Uterus (tissue), 4 donors: ENCODE data around the gene PRKCD. TPM values are rescaled to one million over a fixed set of nuclear protein-coding genes. Genes with fewer than 3 reads are reported as not detected.

Source experiments
- DNase-seq, 2 donors: peaks; one replicate each; pipeline ENCODE4 v3.0.0-alpha.2; 2019 to 2020
- H3K27ac ChIP-seq, 2 donors: fragments of 200-600 bp; sonication (generic); 1 replicate in 1 of 2; 2 replicates in 1 of 2; pipeline ENCODE4 v1.5.1; 2016 to 2018
- H3K27me3 ChIP-seq, 2 donors: fragments of 200-600 bp; sonication (generic); one replicate each; pipeline ENCODE4 v1.5.1; 2018 to 2019; ENCODE audit warnings: control low read depth in 1 of 2
- H3K36me3 ChIP-seq, 2 donors: fragments of 200-600 bp; sonication (generic); one replicate each; pipeline ENCODE4 v1.5.1; 2019; ENCODE audit warnings: control low read depth in 1 of 2
- H3K4me1 ChIP-seq, 2 donors: fragments of 200-600 bp; sonication (generic); one replicate each; pipeline ENCODE4 v1.5.1; 2018 to 2019; ENCODE audit warnings: control low read depth in 1 of 2
- H3K4me3 ChIP-seq, 2 donors: fragments of 200-600 bp; sonication (generic); 1 replicate in 1 of 2; 2 replicates in 1 of 2; pipeline ENCODE4 v1.5.1; 2018 to 2019; ENCODE audit warnings: mild to moderate bottlenecking in 1 of 2
- H3K9me3 ChIP-seq, 2 donors: fragments of 200-600 bp; sonication (generic); one replicate each; pipeline ENCODE4 v1.5.1; 2019; ENCODE audit warnings: control low read depth in 1 of 2
- CTCF ChIP-seq, 4 experiments: fragments of 200-600 bp in 2 of 4; fragments of 450-650 bp in 2 of 4; sonication (generic) in 2 of 4; IDR thresholded peaks; one replicate each; pipeline ENCODE4 v1.5.1; 2016 to 2019; ENCODE audit warnings: antibody characterized with exemption in 4 of 4, mild to moderate bottlenecking in 2 of 4, moderate library complexity in 1 of 4
- POLR2A ChIP-seq, 2 donors: fragments of 450-650 bp; IDR thresholded peaks; one replicate each; pipeline ENCODE4 v1.6.1; 2016; ENCODE audit warnings: antibody characterized with exemption in 2 of 2, mild to moderate bottlenecking in 1 of 2, moderate library complexity in 1 of 2
- intact Hi-C: fragments of 100-400 bp; cut with DNase I; formaldehyde crosslinking; loops from one replicate; pipeline ENCODE4 v1.15.1; 2023; ENCODE audit warnings: low total_unique reads
- total RNA-seq, 4 donors: library from RNA; depleted of rRNA in 3 of 4; stranded (reverse); fragments of >200 nt in 3 of 4; gene quantifications; one replicate each; pipeline versions ENCODE4 v1.1.0 to v1.2.4, GENCODE V29; 2014 to 2023
- donor health status: DM: yes; HTN: yes; CAD: no.

The PRKCD gene
- total RNA-seq, 4 donors from 2014 or later: under 0.01 to 16.8 (median 12.6) TPM

- H3K9me3 ChIP-seq: no peaks in the 10 kb centered on the region
- H3K27ac ChIP-seq: no peak overlapping the region
- H3K36me3 ChIP-seq: no peaks in the 10 kb centered on the region
- no peak for TF ChIP-seq CTCF (IDR thresholded peaks at IDR 0.05)
- TF ChIP-seq POLR2A (IDR thresholded peaks at IDR 0.05): no peak
- no peak for DNase-seq
- no peaks in the 10 kb centered on the region for H3K27me3 ChIP-seq
- no peaks in the 10 kb centered on the region for H3K4me1 ChIP-seq
- no peak overlapping the region for H3K4me3 ChIP-seq
- intact Hi-C loops: no loop called here
These were observed 23.7 kb downstream of the PRKCD start for GRCh38 chr3:53184701-53185100.

DNA sequence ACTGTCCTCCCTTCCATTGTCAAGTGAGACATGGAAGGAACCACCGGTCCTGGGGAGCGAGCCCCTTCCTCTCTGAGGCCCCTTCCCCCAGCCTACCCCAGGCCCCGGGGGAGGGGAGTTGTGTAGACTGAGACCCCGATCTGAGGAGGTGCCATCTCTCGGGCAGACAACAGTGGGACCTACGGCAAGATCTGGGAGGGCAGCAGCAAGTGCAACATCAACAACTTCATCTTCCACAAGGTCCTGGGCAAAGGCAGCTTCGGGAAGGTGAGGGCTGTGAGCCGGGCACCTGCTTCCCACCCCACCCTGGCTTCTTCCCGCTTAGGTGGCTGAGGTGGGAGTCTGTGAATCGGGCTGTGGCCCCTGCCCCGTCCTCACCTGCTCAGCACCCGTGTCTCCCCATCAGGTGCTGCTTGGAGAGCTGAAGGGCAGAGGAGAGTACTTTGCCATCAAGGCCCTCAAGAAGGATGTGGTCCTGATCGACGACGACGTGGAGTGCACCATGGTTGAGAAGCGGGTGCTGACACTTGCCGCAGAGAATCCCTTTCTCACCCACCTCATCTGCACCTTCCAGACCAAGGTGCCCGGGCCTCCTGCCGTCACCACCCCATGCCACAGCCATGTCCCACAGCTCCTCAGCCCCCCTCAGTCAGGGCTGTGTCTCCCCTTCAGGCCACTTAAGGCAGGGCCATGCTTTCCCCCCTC, 24.9 kb downstream of the PRKCD start:
- DNase-seq: no peak
- Histone ChIP-seq H3K4me1 (no peaks in the 10 kb centered on the region), H3K9me3 (no peaks in the 10 kb centered on the region), H3K27ac (no peak overlapping the region), H3K4me3 (no peak overlapping the region), H3K27me3 (no peaks in the 10 kb centered on the region), H3K36me3 (no peaks in the 10 kb centered on the region)
- TF ChIP-seq POLR2A (IDR thresholded peaks at IDR 0.05) (no peak), CTCF (IDR thresholded peaks at IDR 0.05) (no peak)
- intact Hi-C loops: no loop called here

- no peak overlapping the region for H3K27ac ChIP-seq
- intact Hi-C loops: no loop called here
- no peaks in the 10 kb centered on the region for H3K4me1 ChIP-seq
- H3K9me3 ChIP-seq: no peaks in the 10 kb centered on the region
- no peaks in the 10 kb centered on the region for H3K36me3 ChIP-seq
- no peak for TF ChIP-seq CTCF (IDR thresholded peaks at IDR 0.05)
- no peak for TF ChIP-seq POLR2A (IDR thresholded peaks at IDR 0.05)
- no peaks in the 10 kb centered on the region for H3K27me3 ChIP-seq
- H3K4me3 ChIP-seq: no peak overlapping the region
- DNase-seq: no peak
These were observed 25.7 kb downstream of the PRKCD start for GRCh38 chr3:53186726-53187125.

DNA sequence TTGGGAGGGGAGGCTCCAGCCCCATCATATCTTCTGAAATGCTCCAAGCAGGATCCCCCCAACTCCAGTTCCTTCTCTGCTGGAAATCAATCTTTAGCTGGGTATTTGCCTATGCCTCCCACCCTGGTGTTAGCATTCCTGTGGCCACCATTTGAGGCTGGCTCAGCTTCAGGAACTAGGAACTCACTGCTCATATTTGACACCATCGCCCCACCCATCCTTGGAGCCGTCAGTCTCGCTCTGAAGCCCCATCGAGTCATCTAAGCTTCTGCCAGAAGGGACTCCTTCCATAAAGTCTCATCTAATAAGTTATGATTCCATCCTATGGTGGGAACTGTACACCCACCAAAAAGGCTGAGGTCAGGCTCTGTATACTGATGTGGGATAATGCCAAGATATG, 26.4 kb downstream of the PRKCD start:
- TF ChIP-seq POLR2A (IDR thresholded peaks at IDR 0.05): no peak
- no peak for TF ChIP-seq CTCF (IDR thresholded peaks at IDR 0.05)
- no peaks in the 10 kb centered on the region for H3K9me3 ChIP-seq
- intact Hi-C loops: no loop called here
- no peaks in the 10 kb centered on the region for H3K27me3 ChIP-seq
- H3K27ac ChIP-seq: no peak overlapping the region
- no peaks in the 10 kb centered on the region for H3K4me1 ChIP-seq
- H3K4me3 ChIP-seq: no peak overlapping the region
- no peaks in the 10 kb centered on the region for H3K36me3 ChIP-seq
- DNase-seq: no peak

- no peak for DNase-seq
- no peak overlapping the region for H3K4me3 ChIP-seq
- H3K4me1 ChIP-seq: no peaks in the 10 kb centered on the region
- H3K36me3 ChIP-seq: no peaks in the 10 kb centered on the region
- H3K27me3 ChIP-seq: no peaks in the 10 kb centered on the region
- TF ChIP-seq POLR2A (IDR thresholded peaks at IDR 0.05) (no peak), CTCF (IDR thresholded peaks at IDR 0.05) (no peak)
- no peaks in the 10 kb centered on the region for H3K9me3 ChIP-seq
- no peak overlapping the region for H3K27ac ChIP-seq
- intact Hi-C loops: no loop called here
These were observed 27.2 kb downstream of the PRKCD start for GRCh38 chr3:53188136-53188685.
